Activated CD4-positive, alpha-beta T cell treated with anti-CD3 and anti-CD28 coated beads for 36 hours (primary cell): ENCODE data around the gene CUX1. TPM values are rescaled to one million over a fixed set of nuclear protein-coding genes. Genes with fewer than 3 reads are reported as not detected.
"Not testable (repeated sequence)": the region's sequence is repeated elsewhere in the genome, so short reads cannot be mapped to it uniquely, and the experiment has no call there.

Source experiments
- ATAC-seq: fragments of 200-7000 bp; cut with Tn5 transposase; one replicate; pipeline ENCODE4 v1.10.0; 2021; ENCODE audit warnings: mild to moderate bottlenecking, moderate library complexity
- CTCF ChIA-PET: fragments of 350-600 bp; sonication (Branson Sonifier 250); formaldehyde crosslinking; loops from one replicate; lab custom pipeline; 2021; ENCODE audit warnings: antibody characterized with exemption; lab: Charles Lee
- POLR2A ChIA-PET: fragments of 350-600 bp; sonication (Branson Sonifier 250); formaldehyde crosslinking; loops from one replicate; lab custom pipeline; 2021; ENCODE audit warnings: antibody characterized with exemption, inconsistent platforms; lab: Charles Lee
- DNase-seq: peaks from one replicate; pipeline ENCODE4 v3.0.0-alpha.2; 2020
- H3K27ac Mint-ChIP-seq: one replicate; pipeline ENCODE4 v1.8.0; 2021; ENCODE audit warnings: mixed read lengths
- H3K27me3 Mint-ChIP-seq: one replicate; pipeline ENCODE4 v1.8.0; 2021; ENCODE audit warnings: mixed read lengths
- H3K36me3 Mint-ChIP-seq: one replicate; pipeline ENCODE4 v1.8.0; 2021; ENCODE audit warnings: low read depth, mixed read lengths
- H3K4me1 Mint-ChIP-seq: one replicate; pipeline ENCODE4 v1.8.0; 2021; ENCODE audit warnings: mixed read lengths
- H3K4me3 Mint-ChIP-seq: one replicate; pipeline ENCODE4 v1.8.0; 2021; ENCODE audit warnings: mild to moderate bottlenecking, moderate library complexity, mixed read lengths
- H3K9me3 Mint-ChIP-seq: one replicate; pipeline ENCODE4 v1.8.0; 2021; ENCODE audit warnings: low read depth, mixed read lengths
- intact Hi-C, 2 experiments: fragments of 100-400 bp; cut with DNase I in 1 of 2; cut with micrococcal nuclease in 1 of 2; formaldehyde crosslinking; loops; one replicate each; pipeline versions ENCODE4 v1.14.2 to v1.15.1; 2022 to 2024; cut with DNase I, micrococcal nuclease
- microRNA-seq: library from miRNA; unstranded; fragments of <30 nt; microRNA quantifications from one replicate; pipeline ENCODE4 v1.2.0, GENCODE V29; 2021; ENCODE audit warnings: borderline replicate concordance
- total RNA-seq, 2 experiments: library from RNA; stranded (reverse); gene quantifications; one replicate each; pipeline ENCODE4 v1.2.3, GENCODE V29; 2021

CUX1 gene
- total RNA-seq, 2 experiments from 2014 or later, result 21.6 to 23.5 TPM

GRCh38 chr7:102327183-102327582, 509.8 kb downstream of the CUX1 start:
- ATAC-seq, H3K36me3 Mint-ChIP-seq, POLR2A ChIA-PET, H3K9me3 Mint-ChIP-seq, H3K27me3 Mint-ChIP-seq, H3K4me1 Mint-ChIP-seq, H3K27ac Mint-ChIP-seq, H3K4me3 Mint-ChIP-seq, DNase-seq, intact Hi-C loops, CTCF ChIA-PET: not testable (repeated sequence)

DNA sequence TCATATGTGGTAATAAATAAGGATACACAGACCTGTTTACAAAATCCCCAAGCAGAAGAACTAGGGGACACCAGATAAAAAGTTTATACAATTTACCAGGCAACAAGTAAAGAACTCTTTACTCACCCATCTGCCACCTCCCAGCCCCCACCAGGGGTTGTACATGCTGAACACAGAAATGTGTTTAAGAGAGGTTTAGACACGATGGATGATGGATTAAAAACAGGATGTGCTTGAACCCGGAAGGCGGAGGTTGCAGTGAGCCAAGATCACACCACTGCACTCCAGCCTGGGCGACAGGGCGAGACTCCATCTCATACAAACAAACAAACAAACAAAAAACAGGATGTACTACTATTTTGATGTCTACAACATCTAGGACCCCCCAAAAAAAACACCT, 511.4 kb downstream of the CUX1 start:
- H3K4me1 Mint-ChIP-seq, CTCF ChIA-PET, H3K36me3 Mint-ChIP-seq, ATAC-seq, H3K9me3 Mint-ChIP-seq, H3K27ac Mint-ChIP-seq, DNase-seq, H3K4me3 Mint-ChIP-seq, intact Hi-C loops, H3K27me3 Mint-ChIP-seq, POLR2A ChIA-PET: not testable (repeated sequence)

DNA sequence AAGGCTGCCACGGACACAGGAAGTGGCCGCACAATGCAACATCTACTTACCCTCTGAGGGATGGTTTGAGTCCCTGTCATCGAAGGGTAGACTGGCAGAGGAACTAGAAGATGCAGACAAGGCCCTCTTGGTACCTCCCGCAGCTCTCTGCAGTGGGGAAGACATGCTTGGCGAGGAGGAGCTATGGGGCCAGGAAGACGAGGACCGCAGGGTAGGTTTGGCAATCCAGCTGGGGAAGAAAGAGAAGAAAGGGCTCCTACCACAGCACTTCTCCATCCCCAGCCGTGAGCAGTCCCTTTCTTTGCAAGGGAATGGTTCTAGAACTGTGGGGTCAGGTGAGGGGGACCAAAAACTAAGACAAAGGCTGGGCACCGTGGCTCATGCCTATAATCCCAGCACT, 511.9 kb downstream of the CUX1 start:
- ATAC-seq, POLR2A ChIA-PET, DNase-seq, H3K4me3 Mint-ChIP-seq, CTCF ChIA-PET, H3K27ac Mint-ChIP-seq, H3K36me3 Mint-ChIP-seq, intact Hi-C loops, H3K4me1 Mint-ChIP-seq, H3K9me3 Mint-ChIP-seq, H3K27me3 Mint-ChIP-seq: not testable (repeated sequence)

DNA sequence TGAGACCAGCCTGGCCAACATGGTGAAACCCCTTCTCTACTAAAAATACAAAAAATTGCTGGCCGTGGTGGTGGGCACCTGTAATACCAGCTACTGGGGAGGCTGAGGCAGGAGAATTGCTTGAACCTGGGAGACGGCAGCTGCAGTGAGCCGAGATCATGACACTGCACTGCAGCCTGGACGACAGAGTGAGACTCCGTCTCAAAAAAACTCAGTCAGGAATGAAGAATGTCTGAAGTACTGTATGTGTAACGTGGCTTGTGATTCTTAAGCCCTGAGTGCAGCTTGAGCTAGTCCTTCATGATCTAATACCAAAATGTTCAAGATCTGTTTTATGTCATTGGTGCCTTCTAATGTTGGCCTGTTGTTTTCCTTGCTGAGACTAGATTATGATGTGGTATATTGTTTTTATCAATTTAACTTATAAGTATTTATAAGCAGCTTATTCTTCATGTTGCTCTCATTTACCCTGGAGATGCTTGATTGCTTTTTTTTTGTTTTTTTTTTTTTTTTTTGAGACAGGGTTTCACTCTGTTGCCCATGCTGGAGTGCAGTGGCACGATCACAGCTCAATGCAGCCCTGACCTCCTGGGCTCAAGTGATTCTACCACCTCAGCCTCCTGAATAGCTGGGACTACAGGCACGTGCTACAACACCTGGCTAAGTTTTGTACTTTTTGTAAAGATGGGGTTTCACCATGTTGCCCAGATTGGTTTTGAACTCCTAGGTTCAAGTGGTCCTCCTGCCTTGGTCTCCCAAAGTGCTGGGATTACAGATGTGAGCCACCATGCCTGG, 513.4 kb downstream of the CUX1 start:
- H3K27me3 Mint-ChIP-seq, H3K36me3 Mint-ChIP-seq, H3K9me3 Mint-ChIP-seq, ATAC-seq, H3K4me3 Mint-ChIP-seq, H3K4me1 Mint-ChIP-seq, H3K27ac Mint-ChIP-seq, DNase-seq, intact Hi-C loops, POLR2A ChIA-PET: not testable (repeated sequence)
- CTCF ChIA-PET, result interaction anchor here (0.6 kb wide), 1 partner anchor 587 kb away, joined by 3 read pairs; no protein-coding TSS in a partner anchor

Small RNA genes lying within 50 kb of the gene (microRNA-seq; reads per million reads assigned to microRNA genes)
- not detected for gene MIR4285

Other genes with a start within 250 kb of the CUX1 start
- not detected for gene MYL10, start 188.3 kb upstream of the CUX1 start, total RNA-seq